NT2/D1 (cell line): ENCODE results near the gene RAB7A.
"Not testable (repeated sequence)": the region's sequence is repeated elsewhere in the genome, so short reads cannot be mapped to it uniquely, and the experiment has no call there.

Experiments used
- DNase-seq: peaks from one replicate; pipeline ENCODE4 v3.0.0-alpha.2; 2011; ENCODE audit warnings: low read depth, low spot score
- H3K27me3 ChIP-seq: 2 replicates; pipeline ENCODE4 v1.6.0; 2011; ENCODE audit warnings: mild to moderate bottlenecking; ENCODE audit not compliant: insufficient read length, insufficient read depth
- H3K36me3 ChIP-seq: 2 replicates; pipeline ENCODE4 v1.6.1; 2011; ENCODE audit warnings: mild to moderate bottlenecking, low read length, mixed read lengths; ENCODE audit not compliant: insufficient read depth, insufficient read length
- H3K4me1 ChIP-seq: 2 replicates; pipeline ENCODE4 v1.5.1; 2011; ENCODE audit not compliant: insufficient read depth, insufficient read length
- H3K4me3 ChIP-seq: 2 replicates; pipeline ENCODE4 v1.5.1; 2011; ENCODE audit warnings: low read depth; ENCODE audit not compliant: insufficient read length
- H3K9ac ChIP-seq: 2 replicates; pipeline ENCODE4 v1.6.0; 2011; ENCODE audit warnings: low read depth; ENCODE audit not compliant: insufficient read length
- H3K9me3 ChIP-seq: 2 replicates; pipeline ENCODE4 v1.5.1; 2011; ENCODE audit warnings: mild to moderate bottlenecking, low read length; ENCODE audit not compliant: insufficient read depth
- SUZ12 ChIP-seq: IDR thresholded peaks from 2 replicates; pipeline ENCODE4 v1.6.1; 2011; ENCODE audit not compliant: insufficient read length, insufficient read depth; ENCODE audit errors: extremely low read depth
- YY1 ChIP-seq: IDR thresholded peaks from 2 replicates; pipeline ENCODE4 v1.6.1; 2011; ENCODE audit not compliant: insufficient read length, insufficient read depth
- ZNF274 ChIP-seq: IDR thresholded peaks from 2 replicates; pipeline ENCODE4 v1.6.1; 2011; ENCODE audit warnings: mild to moderate bottlenecking, low read depth, low read length

The RAB7A gene

GRCh38 chr3:128727996-128728395 is 2.0 kb downstream of the RAB7A start:
- no peak overlapping the region for H3K4me3 ChIP-seq
- H3K4me1 ChIP-seq: peaks cover 3% of the 10 kb centered on the region
- H3K9me3 ChIP-seq: no peaks in the 10 kb centered on the region
- DNase-seq: no peak
- TF ChIP-seq SUZ12 (no peak), ZNF274 (no peak), YY1 (no peak)
- H3K9ac ChIP-seq: no peak overlapping the region
- H3K27me3 ChIP-seq: no peaks in the 10 kb centered on the region
- peaks cover 16% of the 10 kb centered on the region for H3K36me3 ChIP-seq

GRCh38 chr3:128728521-128728920 is 2.5 kb downstream of the RAB7A start:
- not testable (repeated sequence) for H3K9ac ChIP-seq

GRCh38 chr3:128730471-128730870 is 4.5 kb downstream of the RAB7A start:
- peaks cover 16% of the 10 kb centered on the region for H3K36me3 ChIP-seq
- TF ChIP-seq ZNF274 (no peak), YY1 (no peak), SUZ12 (no peak)
- H3K27me3 ChIP-seq: no peaks in the 10 kb centered on the region
- no peak overlapping the region for H3K4me3 ChIP-seq
- H3K9me3 ChIP-seq: no peaks in the 10 kb centered on the region
- no peak overlapping the region for H3K9ac ChIP-seq
- DNase-seq: no peak
- H3K4me1 ChIP-seq: no peaks in the 10 kb centered on the region

More at GRCh38 chr3:128728521-128728920, 2.5 kb downstream of the RAB7A start:
- peaks cover 16% of the 10 kb centered on the region for H3K36me3 ChIP-seq
- H3K4me3 ChIP-seq, H3K27me3 ChIP-seq, DNase-seq, H3K9me3 ChIP-seq, H3K4me1 ChIP-seq: not testable (repeated sequence)

- H3K9me3 ChIP-seq: no peaks in the 10 kb centered on the region; the same call in 1 of the 2 replicates
- no peaks in the 10 kb centered on the region for H3K4me1 ChIP-seq
- no peak for TF ChIP-seq SUZ12
- no peak for TF ChIP-seq YY1
- TF ChIP-seq ZNF274: no peak
- H3K9ac ChIP-seq: no peak overlapping the region
- no peak for DNase-seq
- no peaks in the 10 kb centered on the region for H3K27me3 ChIP-seq
- peaks cover 25% of the 10 kb centered on the region for H3K36me3 ChIP-seq
- H3K4me3 ChIP-seq: no peak overlapping the region
These were observed 8.7 kb downstream of the RAB7A start for GRCh38 chr3:128734523-128735189.

- Histone ChIP-seq H3K27me3 (no peaks in the 10 kb centered on the region), H3K4me3 (no peak overlapping the region), H3K9ac (no peak overlapping the region), H3K36me3 (peaks cover 25% of the 10 kb centered on the region), H3K4me1 (no peaks in the 10 kb centered on the region), H3K9me3 (peaks cover 4% of the 10 kb centered on the region; the same call in 1 of the 2 replicates)
- TF ChIP-seq ZNF274: no peak
- no peak for TF ChIP-seq YY1
- TF ChIP-seq SUZ12: no peak
- no peak for DNase-seq
These were observed 9.3 kb downstream of the RAB7A start for GRCh38 chr3:128735287-128735686.

GRCh38 chr3:128735884-128736283 is 9.9 kb downstream of the RAB7A start:
- no peaks in the 10 kb centered on the region for H3K27me3 ChIP-seq
- H3K4me3 ChIP-seq: no peak overlapping the region
- no peak for DNase-seq
- no peak overlapping the region for H3K9ac ChIP-seq
- TF ChIP-seq ZNF274: no peak
- TF ChIP-seq YY1: no peak
- no peak for TF ChIP-seq SUZ12
- H3K4me1 ChIP-seq: no peaks in the 10 kb centered on the region
- peaks cover 10% of the 10 kb centered on the region for H3K9me3 ChIP-seq
- peaks cover 29% of the 10 kb centered on the region for H3K36me3 ChIP-seq

- Histone ChIP-seq H3K4me1 (no peaks in the 10 kb centered on the region), H3K9ac (no peak overlapping the region), H3K4me3 (no peak overlapping the region), H3K27me3 (no peaks in the 10 kb centered on the region), H3K9me3 (peaks cover 17% of the 10 kb centered on the region), H3K36me3 (peaks cover 35% of the 10 kb centered on the region)
- no peak for DNase-seq
- no peak for TF ChIP-seq SUZ12
- TF ChIP-seq YY1: no peak
- no peak for TF ChIP-seq ZNF274
These were observed 10.6 kb downstream of the RAB7A start for GRCh38 chr3:128736601-128737000.

GRCh38 chr3:128740621-128741020 is 14.6 kb downstream of the RAB7A start:
- TF ChIP-seq SUZ12 (no peak), ZNF274 (no peak), YY1 (no peak)
- H3K9ac ChIP-seq: no peak overlapping the region
- no peak overlapping the region for H3K4me3 ChIP-seq
- no peak for DNase-seq
- H3K27me3 ChIP-seq: no peaks in the 10 kb centered on the region
- peaks cover 48% of the 10 kb centered on the region for H3K9me3 ChIP-seq
- no peaks in the 10 kb centered on the region for H3K4me1 ChIP-seq
- peaks cover 62% of the 10 kb centered on the region for H3K36me3 ChIP-seq
